Measurements from ENCODE around the gene CD2. TPM values are rescaled to one million over a fixed set of nuclear protein-coding genes. Genes with fewer than 3 reads are reported as not detected.

Gene CD2
- total and polyA plus RNA-seq, 7 experiments from 2014 or later = 105 to 307 (median 186) TPM

- ChIA-PET POLR2A (interaction anchor here (0.6 to 1.5 kb wide), 8 partner anchors 17 to 74 kb away, joined by 3 to 4 read pairs (median 3); no protein-coding TSS in a partner anchor), CTCF (no interaction called here)
- Histone ChIP-seq H3K9me3 (ENCODE audit: control insufficient read depth in 2 of 3, low read length in 3 of 3) (no peaks in the 10 kb centered on the region), H3K27me3 (ENCODE audit: control insufficient read depth in 2 of 2, insufficient read depth in 2 of 2, low read length in 2 of 2) (no peaks in the 10 kb centered on the region), H3K4me1 (ENCODE audit: control insufficient read depth in 2 of 2, insufficient read depth in 2 of 2, low read length in 2 of 2) (peaks cover 24 to 29% of the 10 kb centered on the region in 2 donors), H3K27ac (ENCODE audit: low read depth, low read length) (no peak overlapping the region), H3K4me3 (ENCODE audit: low read length) (no peak overlapping the region), H3K36me3 (ENCODE audit: control insufficient read depth in 2 of 3, insufficient read depth in 3 of 3, low read length in 3 of 3) (no peaks in the 10 kb centered on the region)
- intact Hi-C loops (cut with micrococcal nuclease) = no loop called here
- ATAC-seq (peak; percentile 62), DNase-seq (no peak)
- peaks cover 0 to 9% (median 0%) of the 10 kb centered on the region in 11 donors for H3K9me3 Mint-ChIP-seq
- H3K36me3 Mint-ChIP-seq = peaks cover 0 to 13% (median 0%) of the 10 kb centered on the region in 5 donors
- peaks cover 43 to 68% (median 60%) of the 10 kb centered on the region in 7 donors for H3K4me1 Mint-ChIP-seq
- no peak overlapping the region for H3K4me3 Mint-ChIP-seq
- H3K27me3 Mint-ChIP-seq = no peaks in the 10 kb centered on the region
- H3K27ac Mint-ChIP-seq = peak overlapping the region in 5 of 9 donors; percentile 26 to 61 (median 45)
Observed at GRCh38 chr1:116794804-116795481, 40.7 kb downstream of the CD2 start.

- H3K27me3 ChIP-seq (ENCODE audit: control insufficient read depth in 2 of 2, insufficient read depth in 2 of 2, low read length in 2 of 2) = no peaks in the 10 kb centered on the region
- POLR2A ChIA-PET = interaction anchor here (0.8 to 1.1 kb wide), 5 partner anchors 17 to 60 kb away, joined by 3 to 4 read pairs (median 3); no protein-coding TSS in a partner anchor
- H3K36me3 ChIP-seq (ENCODE audit: control insufficient read depth in 2 of 3, insufficient read depth in 3 of 3, low read length in 3 of 3) = no peaks in the 10 kb centered on the region
- intact Hi-C loops (cut with micrococcal nuclease) = no loop called here
- H3K27ac ChIP-seq (ENCODE audit: low read depth, low read length) = no peak overlapping the region
- H3K4me3 Mint-ChIP-seq = no peak overlapping the region
- H3K4me3 ChIP-seq (ENCODE audit: low read length) = no peak overlapping the region
- no peaks in the 10 kb centered on the region for H3K27me3 Mint-ChIP-seq
- CTCF ChIA-PET = no interaction called here
- peaks cover 0 to 14% (median 0%) of the 10 kb centered on the region in 5 donors for H3K36me3 Mint-ChIP-seq
- H3K9me3 Mint-ChIP-seq = peaks cover 0 to 7% (median 0%) of the 10 kb centered on the region in 11 donors
- no peak overlapping the region for H3K27ac Mint-ChIP-seq
- H3K9me3 ChIP-seq (ENCODE audit: control insufficient read depth in 2 of 3, low read length in 3 of 3) = no peaks in the 10 kb centered on the region
- peaks cover 44 to 68% (median 62%) of the 10 kb centered on the region in 7 donors for H3K4me1 Mint-ChIP-seq
- ATAC-seq (no peak), DNase-seq (no peak)
- H3K4me1 ChIP-seq (ENCODE audit: control insufficient read depth in 2 of 2, insufficient read depth in 2 of 2, low read length in 2 of 2) = peaks cover 24 to 30% of the 10 kb centered on the region in 2 donors
Observed at GRCh38 chr1:116795482-116795829, 41.2 kb downstream of the CD2 start.

- no peak overlapping the region for H3K27ac ChIP-seq (ENCODE audit: low read depth, low read length)
- no peak for DNase-seq
- intact Hi-C loops (cut with micrococcal nuclease) = loop anchor here in 1 of 2 donors (1.0 to 10.0 kb wide), 3 partner anchors 14 to 430 kb away; partner anchors contain the start of gene ATP1A1
- Mint-ChIP-seq H3K27ac (peak overlapping the region in 8 of 9 donors; percentile 41 to 92 (median 60)), H3K4me1 (peaks cover 61 to 89% (median 71%) of the 10 kb centered on the region in 7 donors), H3K4me3 (peak overlapping the region in 2 of 10 donors; percentile 32 to 85), H3K36me3 (peaks cover 0 to 11% (median 0%) of the 10 kb centered on the region in 5 donors), H3K27me3 (no peaks in the 10 kb centered on the region), H3K9me3 (peaks cover 0 to 1% (median 0%) of the 10 kb centered on the region in 11 donors)
- ChIA-PET POLR2A (interaction anchor here (0.6 to 1.7 kb wide), 6 partner anchors 18 to 66 kb away, joined by 3 to 6 read pairs (median 4); partner anchors contain the start of gene CD2), CTCF (interaction anchor here (1.1 to 1.5 kb wide), 3 partner anchors 35 to 67 kb away, joined by 3 to 5 read pairs (median 3); no protein-coding TSS in a partner anchor)
- H3K9me3 ChIP-seq (ENCODE audit: control insufficient read depth in 2 of 3, low read length in 3 of 3) = no peaks in the 10 kb centered on the region
- peaks cover 11 to 63% of the 10 kb centered on the region in 2 donors for H3K4me1 ChIP-seq (ENCODE audit: control insufficient read depth in 2 of 2, insufficient read depth in 2 of 2, low read length in 2 of 2)
- H3K27me3 ChIP-seq (ENCODE audit: control insufficient read depth in 2 of 2, insufficient read depth in 2 of 2, low read length in 2 of 2) = no peaks in the 10 kb centered on the region
- no peaks in the 10 kb centered on the region for H3K36me3 ChIP-seq (ENCODE audit: control insufficient read depth in 2 of 3, insufficient read depth in 3 of 3, low read length in 3 of 3)
- peak overlapping the region; percentile 43 for H3K4me3 ChIP-seq (ENCODE audit: low read length)
- ATAC-seq = no peak
Observed at GRCh38 chr1:116804736-116805135, 50.5 kb downstream of the CD2 start.

- ATAC-seq = no peak
- no peaks in the 10 kb centered on the region for H3K9me3 ChIP-seq (ENCODE audit: control insufficient read depth in 2 of 3, low read length in 3 of 3)
- Mint-ChIP-seq H3K9me3 (peaks cover 0 to 1% (median 0%) of the 10 kb centered on the region in 11 donors), H3K36me3 (peaks cover 0 to 10% (median 0%) of the 10 kb centered on the region in 5 donors), H3K27me3 (no peaks in the 10 kb centered on the region), H3K27ac (peak overlapping the region in 8 of 9 donors; percentile 60 to 92 (median 71)), H3K4me3 (peak overlapping the region in 2 of 10 donors; percentile 55 to 85), H3K4me1 (peaks cover 59 to 89% (median 71%) of the 10 kb centered on the region in 7 donors)
- H3K27ac ChIP-seq (ENCODE audit: low read depth, low read length) = no peak overlapping the region
- no peaks in the 10 kb centered on the region for H3K36me3 ChIP-seq (ENCODE audit: control insufficient read depth in 2 of 3, insufficient read depth in 3 of 3, low read length in 3 of 3)
- peaks cover 14 to 67% of the 10 kb centered on the region in 2 donors for H3K4me1 ChIP-seq (ENCODE audit: control insufficient read depth in 2 of 2, insufficient read depth in 2 of 2, low read length in 2 of 2)
- DNase-seq = no peak
- POLR2A ChIA-PET = interaction anchor here (0.7 to 1.2 kb wide), 4 partner anchors 39 to 67 kb away, joined by 3 to 6 read pairs (median 4); partner anchors contain the start of gene CD2
- intact Hi-C loops (cut with micrococcal nuclease) = loop anchor here in 1 of 2 donors (1.0 to 10.0 kb wide), 3 partner anchors 15 to 431 kb away; partner anchors contain the start of gene ATP1A1
- peak overlapping the region; percentile 43 for H3K4me3 ChIP-seq (ENCODE audit: low read length)
- no peaks in the 10 kb centered on the region for H3K27me3 ChIP-seq (ENCODE audit: control insufficient read depth in 2 of 2, insufficient read depth in 2 of 2, low read length in 2 of 2)
- CTCF ChIA-PET = interaction anchor here (1.4 to 1.5 kb wide), 2 partner anchors 36 to 68 kb away, joined by 3 to 5 read pairs; no protein-coding TSS in a partner anchor
Observed at GRCh38 chr1:116805398-116805797, 51.2 kb downstream of the CD2 start.

- ATAC-seq (peak; percentile 50), DNase-seq (peak in 2 of 9 donors; percentile 6 to 44)
- no peaks in the 10 kb centered on the region for H3K9me3 ChIP-seq (ENCODE audit: control insufficient read depth in 2 of 3, low read length in 3 of 3)
- peaks cover 19 to 68% of the 10 kb centered on the region in 2 donors for H3K4me1 ChIP-seq (ENCODE audit: control insufficient read depth in 2 of 2, insufficient read depth in 2 of 2, low read length in 2 of 2)
- H3K4me3 ChIP-seq (ENCODE audit: low read length) = peak overlapping the region; percentile 43
- Mint-ChIP-seq H3K27me3 (no peaks in the 10 kb centered on the region), H3K4me3 (peak overlapping the region in 4 of 10 donors; percentile 16 to 85 (median 44)), H3K36me3 (peaks cover 0 to 12% (median 0%) of the 10 kb centered on the region in 5 donors), H3K9me3 (peaks cover 0 to 2% (median 0%) of the 10 kb centered on the region in 11 donors), H3K27ac (peak overlapping the region; percentile 12 to 92 (median 67)), H3K4me1 (peaks cover 53 to 87% (median 67%) of the 10 kb centered on the region in 7 donors)
- no peak overlapping the region for H3K27ac ChIP-seq (ENCODE audit: low read depth, low read length)
- H3K36me3 ChIP-seq (ENCODE audit: control insufficient read depth in 2 of 3, insufficient read depth in 3 of 3, low read length in 3 of 3) = no peaks in the 10 kb centered on the region
- POLR2A ChIA-PET = interaction anchor here (0.7 to 1.9 kb wide), 9 partner anchors 8 to 55 kb away, joined by 3 to 10 read pairs (median 3); partner anchors contain the start of gene CD2
- no peaks in the 10 kb centered on the region for H3K27me3 ChIP-seq (ENCODE audit: control insufficient read depth in 2 of 2, insufficient read depth in 2 of 2, low read length in 2 of 2)
- CTCF ChIA-PET = interaction anchor here (0.8 kb wide), 1 partner anchor 69 kb away, joined by 4 read pairs; no protein-coding TSS in a partner anchor
- intact Hi-C loops (cut with micrococcal nuclease) = loop anchor here in 1 of 2 donors (1.0 to 10.0 kb wide), 3 partner anchors 9 to 431 kb away; partner anchors contain the start of gene ATP1A1
Observed at GRCh38 chr1:116806245-116806644, 52.0 kb downstream of the CD2 start.

GRCh38 chr1:116806671-116807070, 52.4 kb downstream of the CD2 start:
- Histone ChIP-seq H3K27me3 (ENCODE audit: control insufficient read depth in 2 of 2, insufficient read depth in 2 of 2, low read length in 2 of 2) (no peaks in the 10 kb centered on the region), H3K27ac (ENCODE audit: low read depth, low read length) (no peak overlapping the region), H3K9me3 (ENCODE audit: control insufficient read depth in 2 of 3, low read length in 3 of 3) (no peaks in the 10 kb centered on the region), H3K4me1 (ENCODE audit: control insufficient read depth in 2 of 2, insufficient read depth in 2 of 2, low read length in 2 of 2) (peaks cover 16 to 68% of the 10 kb centered on the region in 2 donors), H3K4me3 (ENCODE audit: low read length) (peak overlapping the region; percentile 43), H3K36me3 (ENCODE audit: control insufficient read depth in 2 of 3, insufficient read depth in 3 of 3, low read length in 3 of 3) (no peaks in the 10 kb centered on the region)
- Mint-ChIP-seq H3K4me1 (peaks cover 53 to 87% (median 67%) of the 10 kb centered on the region in 7 donors), H3K27ac (peak overlapping the region; percentile 12 to 92 (median 67)), H3K27me3 (no peaks in the 10 kb centered on the region), H3K4me3 (peak overlapping the region in 1 of 10 donors; percentile 85), H3K36me3 (peaks cover 0 to 15% (median under 1%) of the 10 kb centered on the region in 5 donors), H3K9me3 (peaks cover 0 to 5% (median 1%) of the 10 kb centered on the region in 11 donors)
- DNase-seq (no peak), ATAC-seq (no peak)
- CTCF ChIA-PET = interaction anchor here (0.8 kb wide), 1 partner anchor 69 kb away, joined by 4 read pairs; no protein-coding TSS in a partner anchor
- intact Hi-C loops (cut with micrococcal nuclease) = loop anchor here in 1 of 2 donors (1.0 to 10.0 kb wide), 3 partner anchors 9 to 432 kb away; partner anchors contain the start of gene ATP1A1
- POLR2A ChIA-PET = interaction anchor here (0.7 to 1.9 kb wide), 12 partner anchors 9 to 55 kb away, joined by 3 to 10 read pairs (median 3); partner anchors contain the start of gene CD2

Measured in naive thymus-derived CD4-positive, alpha-beta T cell (primary cell).